ENCODE data around the gene ST7L.

- TF ChIP-seq, protein P1, sequence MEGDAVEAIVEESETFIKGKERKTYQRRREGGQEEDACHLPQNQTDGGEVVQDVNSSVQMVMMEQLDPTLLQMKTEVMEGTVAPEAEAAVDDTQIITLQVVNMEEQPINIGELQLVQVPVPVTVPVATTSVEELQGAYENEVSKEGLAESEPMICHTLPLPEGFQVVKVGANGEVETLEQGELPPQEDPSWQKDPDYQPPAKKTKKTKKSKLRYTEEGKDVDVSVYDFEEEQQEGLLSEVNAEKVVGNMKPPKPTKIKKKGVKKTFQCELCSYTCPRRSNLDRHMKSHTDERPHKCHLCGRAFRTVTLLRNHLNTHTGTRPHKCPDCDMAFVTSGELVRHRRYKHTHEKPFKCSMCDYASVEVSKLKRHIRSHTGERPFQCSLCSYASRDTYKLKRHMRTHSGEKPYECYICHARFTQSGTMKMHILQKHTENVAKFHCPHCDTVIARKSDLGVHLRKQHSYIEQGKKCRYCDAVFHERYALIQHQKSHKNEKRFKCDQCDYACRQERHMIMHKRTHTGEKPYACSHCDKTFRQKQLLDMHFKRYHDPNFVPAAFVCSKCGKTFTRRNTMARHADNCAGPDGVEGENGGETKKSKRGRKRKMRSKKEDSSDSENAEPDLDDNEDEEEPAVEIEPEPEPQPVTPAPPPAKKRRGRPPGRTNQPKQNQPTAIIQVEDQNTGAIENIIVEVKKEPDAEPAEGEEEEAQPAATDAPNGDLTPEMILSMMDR (conservative IDR thresholded peaks at IDR 0.05; ENCODE audit: low read depth, low read length), result no peak
- TF ChIP-seq RAD21 (IDR thresholded peaks at IDR 0.05; ENCODE audit: low read length) (no peak), POLR2A (IDR thresholded peaks at IDR 0.05; ENCODE audit: low read depth, low read length) (no peak), RFX5 (IDR thresholded peaks at IDR 0.05; ENCODE audit: low read depth, low read length) (no peak), USF2 (IDR thresholded peaks at IDR 0.05; ENCODE audit: low read depth, low read length) (no peak), BHLHE40 (IDR thresholded peaks at IDR 0.05; ENCODE audit: low read depth, low read length) (no peak), MXI1 (IDR thresholded peaks at IDR 0.05; ENCODE audit: borderline replicate concordance, low read depth, low read length) (peak; percentile 62; the same call in 1 of the 2 replicates), NFE2L2 (IDR thresholded peaks at IDR 0.05; ENCODE audit: low read depth, low read length) (no peak)
These were observed at the start of gene ST7L for GRCh38 chr1:112618721-112619517.

Data from IMR-90 (cell line).